Measurements from ENCODE around the gene MEAF6.

Gene MEAF6

DNA sequence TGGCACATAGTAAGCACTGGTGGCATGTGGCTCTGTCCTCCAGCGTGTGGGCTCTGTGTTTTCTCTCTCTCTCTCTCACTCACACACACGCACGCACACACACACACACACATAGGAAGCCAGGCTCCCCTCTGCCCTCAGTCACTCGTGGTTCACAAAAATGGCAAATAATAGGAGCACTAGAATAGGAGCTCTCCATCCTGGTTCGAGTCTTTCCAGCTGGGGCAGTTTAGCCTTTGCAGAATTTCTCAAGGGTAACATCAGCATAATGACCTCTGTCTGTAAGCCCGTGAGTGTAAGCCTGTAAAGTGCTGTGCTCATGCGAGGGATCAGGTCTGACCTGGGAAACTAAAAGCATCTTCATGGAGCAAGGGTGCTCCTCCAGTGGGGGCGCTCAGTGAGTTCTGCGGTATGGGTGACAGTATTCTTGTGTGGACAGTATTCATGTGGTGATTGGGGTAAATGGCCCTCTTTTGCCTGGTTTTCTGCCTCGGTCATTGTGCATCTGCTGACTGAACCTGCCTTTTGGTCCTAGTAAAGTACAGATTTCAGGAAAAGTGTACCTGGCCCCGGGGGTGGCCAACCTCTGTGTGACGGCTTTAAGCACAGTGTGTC is 41.0 kb downstream of the MEAF6 start:
- DNase-seq (ENCODE audit: low read depth), result no peak

DNA sequence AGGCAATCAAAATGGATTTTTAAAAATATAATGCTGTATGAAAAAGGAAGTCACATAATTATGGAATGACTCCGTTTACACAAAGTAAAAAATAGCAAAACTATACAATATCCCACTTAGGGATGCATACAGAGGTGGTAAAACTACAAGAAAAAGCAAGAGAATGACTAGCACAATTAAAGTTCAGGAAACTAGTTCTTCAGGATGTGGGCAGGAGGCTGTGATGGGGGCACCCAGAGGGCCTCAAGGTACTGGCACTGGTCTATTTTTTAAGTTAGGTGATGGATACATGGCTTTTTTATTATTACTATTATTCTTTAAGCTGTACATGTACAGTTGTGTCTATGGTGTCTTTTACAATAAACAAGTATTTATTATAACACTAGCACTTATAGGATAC is 41.6 kb downstream of the MEAF6 start:
- no peak for DNase-seq (ENCODE audit: low read depth)

DNA sequence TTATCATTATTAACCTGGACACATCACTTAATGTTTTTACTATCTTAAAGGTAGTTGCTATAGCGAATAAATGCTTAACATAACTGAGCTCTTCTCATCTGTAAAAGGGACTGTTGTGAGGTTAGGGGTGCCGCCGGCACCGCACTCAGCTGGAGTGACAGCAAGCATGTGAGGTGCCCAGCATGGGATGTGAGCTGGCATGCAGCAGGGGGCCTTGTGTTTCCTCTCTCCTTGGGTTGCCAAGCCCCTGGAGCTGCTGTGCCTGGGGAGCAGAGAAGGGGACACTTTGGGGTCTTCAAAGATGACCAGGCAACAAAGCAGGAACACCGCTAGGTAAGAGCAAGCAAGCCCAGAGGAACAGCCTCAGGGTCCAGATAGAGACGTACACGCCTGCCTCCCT is 42.3 kb downstream of the MEAF6 start:
- DNase-seq (ENCODE audit: low read depth), result no peak

DNA sequence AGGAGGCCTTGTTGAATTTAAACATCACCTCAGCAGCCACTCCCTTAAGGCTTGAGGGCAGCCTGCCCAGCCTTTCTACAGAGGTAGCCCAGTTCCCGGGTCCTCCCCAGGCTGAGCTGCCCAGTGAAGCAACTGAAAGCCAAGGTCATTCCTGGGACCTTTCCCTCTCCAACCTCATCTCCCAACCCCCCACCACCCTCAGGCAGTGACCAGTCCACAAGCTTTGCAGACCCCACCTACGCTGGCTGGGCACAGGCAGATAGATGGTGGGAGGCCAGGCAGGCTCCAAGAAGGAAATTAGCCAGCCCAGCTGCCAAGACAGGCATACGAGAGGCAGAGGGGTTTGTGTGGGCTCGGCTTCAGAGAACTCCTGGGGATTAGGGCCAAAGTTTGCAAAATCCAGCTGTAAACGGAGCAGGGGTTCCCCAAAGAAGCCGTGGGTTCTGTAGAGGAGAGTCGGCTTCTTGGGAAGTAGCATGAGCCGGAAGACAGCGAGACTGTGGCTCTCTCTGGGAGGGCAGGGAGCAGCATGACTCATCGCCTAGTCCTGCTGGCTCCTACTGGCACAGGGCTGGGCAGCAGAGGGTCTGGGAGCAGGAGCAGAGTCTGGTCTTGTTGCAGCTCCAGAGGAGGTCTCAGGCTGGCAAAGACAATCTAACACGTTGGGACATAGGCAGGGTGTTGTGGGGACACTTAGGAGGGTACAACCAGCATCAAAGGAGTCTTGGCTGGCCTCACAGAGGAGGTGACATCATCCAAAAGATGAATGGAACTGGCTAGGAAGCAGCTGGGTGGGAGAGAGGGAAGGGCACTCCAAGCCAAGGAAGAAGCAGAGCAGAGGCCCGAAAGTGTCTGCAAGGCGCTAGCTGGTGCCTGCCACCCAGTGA is 43.0 kb downstream of the MEAF6 start:
- no peak for DNase-seq (ENCODE audit: low read depth)

DNA sequence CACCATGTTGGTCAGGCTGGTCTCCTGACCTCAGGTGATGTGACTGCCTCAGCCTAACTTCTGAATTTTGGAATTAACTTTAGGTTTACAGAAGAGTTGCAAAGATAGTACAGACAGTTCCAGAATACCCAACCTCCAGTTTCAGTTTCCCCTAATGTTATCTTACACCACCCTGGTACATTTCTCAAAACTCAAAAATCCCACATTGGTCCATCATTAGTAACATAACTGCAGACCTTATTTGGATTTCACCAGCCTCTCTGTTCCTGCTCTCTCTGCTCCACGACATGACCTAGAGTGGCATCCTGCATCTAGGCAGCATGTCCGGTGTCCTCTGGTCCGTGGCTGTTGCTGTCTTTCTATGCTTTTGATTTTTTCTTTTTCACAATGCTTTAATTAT is 45.2 kb downstream of the MEAF6 start:
- no peak for DNase-seq (ENCODE audit: low read depth)

DNA sequence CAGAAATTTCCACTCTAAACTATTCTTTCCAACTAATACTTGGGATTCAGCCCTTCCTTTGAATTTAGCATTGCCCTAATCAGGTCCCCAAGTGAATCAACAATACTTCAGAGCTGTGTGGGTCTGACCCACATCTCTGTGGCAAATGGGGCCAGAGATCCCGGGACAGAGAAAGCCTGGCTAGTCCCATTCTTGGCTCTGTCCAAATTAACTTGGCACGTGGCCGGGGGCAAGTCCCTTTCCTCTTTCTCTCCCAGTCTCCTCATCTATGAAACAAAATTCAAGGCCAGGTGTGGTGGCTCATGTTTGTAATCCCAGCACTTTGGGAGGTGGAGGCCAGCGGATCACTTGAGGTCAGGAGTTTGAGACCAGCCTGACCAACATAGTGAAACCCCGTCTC is 46.5 kb downstream of the MEAF6 start:
- DNase-seq (ENCODE audit: low read depth), result no peak

GRCh38 chr1:37465593-37466517 is 48.7 kb downstream of the MEAF6 start:
- DNase-seq (ENCODE audit: low read depth), result no peak

DNA sequence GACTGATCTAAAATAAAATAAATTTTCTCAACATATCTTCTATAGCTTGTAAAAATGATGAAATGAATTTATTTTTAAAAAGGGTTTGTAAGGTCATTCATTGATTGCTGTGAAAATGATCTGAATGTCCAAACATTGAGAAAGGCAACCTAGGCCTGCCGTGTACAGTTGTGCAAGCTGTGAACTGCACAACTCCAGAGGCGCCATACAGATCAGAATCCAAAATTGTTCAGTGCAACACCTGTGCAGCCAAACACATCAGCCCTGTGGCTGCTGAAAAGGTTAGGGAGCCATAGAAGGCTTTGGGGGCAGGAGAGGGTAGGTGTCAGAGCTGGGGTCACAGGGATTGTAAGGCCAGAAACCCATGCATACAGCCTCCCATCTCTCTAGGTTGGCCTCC is 50.1 kb downstream of the MEAF6 start:
- DNase-seq (ENCODE audit: low read depth), result no peak

- no peak for DNase-seq (ENCODE audit: low read depth)
Observed at GRCh38 chr1:37461698-37462436, 52.7 kb downstream of the MEAF6 start.

GRCh38 chr1:37458551-37458950 is 56.0 kb downstream of the MEAF6 start:
- no peak for DNase-seq (ENCODE audit: low read depth)

DNA sequence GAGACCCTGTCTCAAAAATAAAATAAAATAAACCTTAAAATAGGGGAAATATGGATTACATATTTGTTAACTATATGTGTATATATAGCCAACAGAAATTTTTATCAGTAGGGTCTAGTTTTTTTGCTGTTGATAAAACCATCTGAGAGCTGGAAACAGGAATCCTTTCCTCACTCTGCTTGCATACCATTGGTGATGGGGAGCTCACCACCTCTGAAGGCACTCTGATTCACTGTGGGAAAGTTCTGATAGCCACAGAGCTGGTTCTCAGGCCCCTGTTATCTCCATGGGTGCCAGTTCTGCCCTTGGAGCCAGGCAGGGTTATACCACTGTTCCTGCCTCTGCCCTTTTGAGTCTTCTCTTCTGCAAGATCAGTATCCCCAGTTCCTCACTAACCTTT is 58.0 kb downstream of the MEAF6 start:
- no peak for DNase-seq (ENCODE audit: low read depth)

GRCh38 chr1:37455516-37455915 is 59.0 kb downstream of the MEAF6 start:
- DNase-seq (ENCODE audit: low read depth), result no peak

DNA sequence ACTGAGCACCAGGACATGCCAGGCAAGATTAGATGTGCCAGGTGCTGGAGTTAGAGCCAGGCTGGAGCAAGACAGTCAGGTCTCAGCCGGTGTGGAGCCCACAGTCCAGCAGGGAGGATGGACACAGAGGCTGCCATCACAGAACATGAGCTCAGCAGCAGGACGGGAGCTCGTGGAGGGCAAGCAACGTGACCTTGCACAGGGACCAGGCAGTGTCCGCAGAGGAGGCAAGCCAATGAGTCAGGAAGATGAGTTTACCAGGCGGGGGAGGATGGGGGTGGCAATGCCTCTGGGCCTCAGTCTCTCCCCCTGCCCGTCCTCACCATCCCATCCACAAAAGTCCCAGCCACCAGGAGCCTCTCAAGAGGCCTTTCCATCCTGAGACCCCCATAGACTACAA is 60.9 kb downstream of the MEAF6 start:
- DNase-seq (ENCODE audit: low read depth), result no peak

- DNase-seq (ENCODE audit: low read depth), result no peak
Observed at GRCh38 chr1:37452416-37452815, 62.1 kb downstream of the MEAF6 start.

- DNase-seq (ENCODE audit: low read depth), result no peak
Observed at GRCh38 chr1:37449936-37450335, 64.6 kb downstream of the MEAF6 start.

DNA sequence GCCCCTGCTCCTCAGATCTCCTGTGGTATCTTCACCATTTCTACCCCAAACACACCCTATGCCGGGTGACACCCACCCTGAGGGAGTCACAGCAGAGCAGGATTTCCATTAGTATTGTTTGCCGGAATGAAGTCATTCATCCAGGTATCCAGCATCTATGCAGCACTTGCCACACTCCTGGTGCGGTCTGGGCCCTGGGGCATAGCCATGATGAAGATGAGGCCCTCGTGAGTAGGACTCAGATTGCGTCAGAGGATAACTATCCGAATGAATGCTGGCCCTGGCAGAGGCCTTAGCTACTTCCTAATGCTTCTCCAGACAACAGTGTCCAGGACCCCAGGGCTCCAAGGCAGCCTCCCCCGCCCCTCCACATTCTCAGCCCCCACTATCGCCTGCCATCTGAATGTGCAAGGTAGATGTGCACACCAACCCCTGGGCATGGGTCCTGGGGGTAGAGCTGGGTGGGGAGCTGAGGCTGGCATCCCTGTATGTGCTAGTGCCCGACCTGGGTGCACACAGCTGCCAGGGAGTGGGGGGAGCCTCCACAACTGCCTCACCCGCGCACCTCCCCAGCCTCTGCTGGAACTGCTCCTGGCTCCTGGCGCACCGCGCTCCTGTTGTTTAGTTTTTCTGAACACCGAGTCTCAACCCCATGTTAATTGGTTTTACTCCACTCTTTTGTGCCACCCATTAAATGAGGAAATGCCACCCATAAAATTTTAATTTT is 65.7 kb downstream of the MEAF6 start:
- DNase-seq (ENCODE audit: low read depth), result no peak

- DNase-seq (ENCODE audit: low read depth), result no peak
Observed at GRCh38 chr1:37448185-37448584, 66.4 kb downstream of the MEAF6 start.

DNA sequence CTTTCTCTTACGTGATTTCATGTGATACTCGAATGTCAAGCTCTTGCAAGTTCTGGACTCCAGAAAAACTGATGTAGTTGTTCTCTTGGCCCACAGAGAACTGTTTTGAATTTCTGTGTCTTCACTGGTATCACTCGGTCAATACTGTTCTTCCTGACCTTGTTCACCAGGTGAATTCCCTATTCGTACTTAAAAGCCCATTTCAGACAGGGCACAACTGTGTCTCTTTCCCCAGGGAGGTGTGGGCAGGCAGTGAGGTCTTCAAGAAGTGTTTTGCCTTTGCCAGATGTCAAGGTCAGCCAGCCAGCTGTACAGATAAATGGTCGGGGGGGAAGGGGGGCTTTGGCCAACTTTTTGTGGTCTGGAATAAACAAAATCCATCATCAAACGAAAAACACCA is 67.7 kb downstream of the MEAF6 start:
- DNase-seq (ENCODE audit: low read depth), result no peak

DNA sequence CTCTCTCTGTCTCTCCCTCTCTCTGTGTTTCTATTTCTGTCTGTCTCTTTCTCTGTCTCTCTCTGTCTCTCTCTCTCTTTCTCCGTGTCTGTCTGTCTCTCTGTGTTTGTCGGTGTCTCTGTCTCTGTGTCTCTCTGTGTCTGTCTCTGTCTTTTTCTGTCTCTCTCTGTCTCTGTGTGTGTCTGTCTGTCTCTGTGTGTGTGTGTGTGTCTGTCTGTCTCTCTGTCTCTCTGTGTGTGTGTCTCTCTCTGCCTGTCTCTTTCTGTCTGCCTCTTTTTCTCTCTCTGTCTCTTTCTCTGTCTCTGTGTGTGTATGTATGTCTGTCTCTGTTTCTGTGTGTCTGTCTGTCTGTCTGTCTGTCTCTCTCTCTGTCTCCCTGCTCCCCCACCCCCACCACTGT is 71.9 kb downstream of the MEAF6 start:
- DNase-seq (ENCODE audit: low read depth), result no peak
